ENCODE results near the gene TBC1D8.
"Not testable (repeated sequence)": the region's sequence is repeated elsewhere in the genome, so short reads cannot be mapped to it uniquely, and the experiment has no call there.

The TBC1D8 gene

DNA sequence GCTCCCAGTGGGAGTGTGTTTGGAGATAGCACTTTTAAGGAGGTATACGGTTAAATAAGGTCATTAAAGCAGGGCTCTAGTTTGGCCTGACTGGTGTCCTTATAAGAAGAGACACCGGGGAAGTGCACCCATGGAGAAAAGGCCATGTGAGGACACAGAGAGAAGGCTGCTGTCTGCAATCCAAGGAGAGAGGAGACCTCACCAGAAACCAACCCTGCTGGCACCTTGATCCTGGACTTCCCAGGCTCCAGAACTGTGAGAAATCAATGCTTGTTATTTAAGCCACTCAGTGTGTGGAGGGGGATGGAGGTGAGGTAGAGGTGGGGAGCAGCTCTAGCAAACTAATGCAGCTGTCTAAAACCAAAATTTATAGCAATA, 87.1 kb downstream of the TBC1D8 start:
- no peak for DNase-seq (ENCODE audit: low spot score)

DNA sequence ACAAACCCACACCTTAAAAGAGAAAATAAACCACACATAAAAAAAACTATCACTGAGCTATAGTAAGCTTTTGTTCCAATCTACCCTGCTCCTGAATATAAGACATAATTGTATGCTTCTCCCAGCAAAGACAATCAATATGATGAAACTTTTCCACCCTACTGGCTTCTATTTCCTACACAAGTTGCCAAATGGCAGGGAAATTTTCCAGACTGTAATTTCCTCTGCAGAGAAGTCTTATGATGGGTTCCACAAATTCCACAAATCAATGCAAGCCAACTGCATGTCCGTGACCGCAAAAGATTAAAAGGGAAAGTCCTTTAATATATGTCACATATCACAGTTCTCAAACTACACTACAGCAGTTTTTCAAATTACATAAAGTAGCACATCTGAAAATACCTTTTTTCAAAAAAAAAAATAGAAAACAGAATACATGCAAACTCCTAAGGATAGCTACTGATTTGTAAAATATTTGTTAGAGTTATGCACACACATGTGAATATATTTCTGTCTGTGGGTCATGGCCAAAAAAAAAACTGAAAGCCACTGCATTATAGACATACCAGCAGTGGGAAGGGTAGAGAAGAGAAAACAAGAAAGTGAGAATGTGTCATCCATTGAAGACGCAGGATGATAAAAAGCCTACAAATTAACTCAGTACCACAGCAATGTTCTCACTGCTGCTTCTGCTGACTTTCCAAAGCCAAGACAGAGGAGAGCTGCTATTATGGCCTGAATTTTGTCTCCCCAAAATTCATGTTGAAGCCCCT, 87.6 kb downstream of the TBC1D8 start:
- DNase-seq (ENCODE audit: low spot score) = no peak

DNA sequence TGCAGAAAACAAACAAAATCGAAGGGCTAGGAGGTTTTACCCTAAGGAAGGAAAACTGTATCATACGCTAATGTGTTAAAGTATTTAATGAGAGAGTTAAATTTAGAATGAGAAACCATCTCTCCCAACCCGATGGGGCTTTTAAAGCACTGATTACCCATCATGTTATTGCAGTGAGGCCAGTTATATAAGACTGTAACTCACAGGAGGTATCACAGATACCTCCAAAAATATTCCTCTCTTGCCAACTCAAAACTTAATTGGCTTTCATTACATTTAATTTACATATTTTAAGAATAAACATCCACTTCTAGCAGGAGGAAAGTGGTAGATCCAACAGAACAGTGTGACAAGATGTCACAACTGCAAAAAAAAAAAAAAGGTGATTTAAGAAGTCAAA, 92.8 kb downstream of the TBC1D8 start:
- DNase-seq (ENCODE audit: low spot score) = no peak

DNA sequence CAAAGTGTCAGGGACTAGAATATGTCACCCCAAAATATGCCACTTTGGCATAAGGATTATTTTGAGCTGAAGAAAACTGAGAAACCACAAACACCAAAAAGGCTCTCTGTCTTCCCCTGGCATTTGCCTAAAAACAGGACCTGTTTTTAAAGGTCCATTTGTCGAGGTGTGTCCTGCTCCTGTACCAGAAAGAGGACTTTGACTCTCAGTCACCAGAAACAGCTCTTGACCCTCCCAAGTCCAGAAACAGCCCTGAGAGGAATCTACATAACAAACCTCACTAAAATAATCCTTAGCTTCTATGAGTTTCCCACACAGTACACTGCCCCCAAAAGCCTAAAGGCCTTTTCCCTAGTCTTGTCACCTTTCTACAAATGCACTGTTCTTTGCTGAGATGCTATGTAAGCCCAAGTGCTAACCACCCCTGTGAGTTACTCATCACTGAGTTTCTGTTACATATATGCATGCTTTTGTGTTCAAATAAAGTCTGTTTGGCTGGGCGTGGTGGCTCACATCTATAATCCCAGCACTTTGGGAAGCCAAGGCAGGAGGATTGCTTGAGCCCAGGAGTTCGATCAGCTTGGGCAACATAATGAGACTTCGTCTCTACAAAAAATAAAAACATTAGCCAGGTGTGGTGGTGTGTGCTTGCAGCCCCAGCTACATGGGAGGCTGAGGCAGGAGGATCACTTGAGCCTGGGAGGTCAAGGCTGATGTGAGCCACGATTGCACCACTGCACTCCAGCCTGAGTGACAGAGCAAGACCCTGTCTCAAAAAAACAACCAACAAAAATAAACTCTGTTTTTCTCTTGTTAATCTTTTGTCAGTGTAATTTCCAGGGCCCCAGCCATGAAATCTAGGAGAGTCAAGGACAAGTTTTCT, 93.9 kb downstream of the TBC1D8 start:
- no peak for DNase-seq (ENCODE audit: low spot score)

DNA sequence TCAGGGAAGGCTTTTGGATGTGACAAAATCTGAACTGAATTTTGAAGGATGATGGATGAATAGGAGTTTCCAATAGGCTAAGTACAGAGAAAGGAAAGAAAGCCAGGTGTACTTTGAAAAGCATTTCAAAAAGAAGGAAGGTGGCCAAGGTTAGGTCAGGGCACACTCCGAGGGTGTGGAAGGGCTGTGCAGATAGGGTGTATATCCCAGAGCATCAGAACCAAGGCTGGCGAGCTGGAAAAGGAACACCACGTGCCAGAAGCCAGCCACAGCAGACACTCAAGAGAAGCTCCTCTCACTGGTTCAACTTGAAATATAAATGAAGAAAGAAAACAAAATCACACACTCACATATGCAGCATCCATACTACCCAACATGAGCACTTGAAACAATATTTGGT, 98.1 kb downstream of the TBC1D8 start:
- no peak for DNase-seq (ENCODE audit: low spot score)

DNA sequence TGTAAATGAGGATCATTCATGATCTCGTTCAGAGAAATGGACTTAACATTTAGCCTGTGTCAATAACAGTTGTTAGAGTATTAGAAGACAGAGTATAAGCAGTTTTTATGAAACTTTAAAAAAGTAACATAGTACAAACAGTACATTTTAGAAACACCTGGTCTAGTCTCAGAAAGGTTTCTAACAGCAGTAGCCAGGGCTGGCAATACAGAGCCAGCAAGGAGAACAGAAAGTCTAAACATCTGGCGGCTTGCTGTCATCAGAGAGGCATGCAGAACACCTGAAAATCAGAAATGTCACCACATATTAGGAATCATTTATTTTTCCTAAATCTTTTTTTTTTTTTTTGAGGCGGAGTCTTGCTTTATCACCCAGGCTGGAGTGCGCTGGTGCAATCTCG, 99.0 kb downstream of the TBC1D8 start:
- DNase-seq (ENCODE audit: low spot score) = no peak

DNA sequence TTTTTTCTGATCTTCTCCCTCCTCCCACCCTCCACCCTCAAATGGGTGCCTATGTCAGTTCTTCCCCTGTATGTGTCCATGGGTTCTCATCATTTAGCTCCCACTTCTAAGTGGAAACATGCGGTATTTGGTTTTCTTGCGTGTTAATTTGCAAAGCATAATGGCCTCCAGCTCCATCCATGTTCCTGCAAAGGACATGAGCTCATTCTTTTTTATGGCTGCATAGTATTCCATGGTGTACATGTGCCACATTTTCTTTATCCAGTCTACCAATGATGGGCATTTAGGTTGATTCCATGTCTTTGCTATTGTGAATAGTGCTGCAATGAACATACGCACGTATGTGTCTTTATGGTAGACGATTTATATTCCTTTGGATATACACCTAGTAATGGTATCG, 100.3 kb downstream of the TBC1D8 start:
- DNase-seq (ENCODE audit: low spot score) = not testable (repeated sequence)

DNA sequence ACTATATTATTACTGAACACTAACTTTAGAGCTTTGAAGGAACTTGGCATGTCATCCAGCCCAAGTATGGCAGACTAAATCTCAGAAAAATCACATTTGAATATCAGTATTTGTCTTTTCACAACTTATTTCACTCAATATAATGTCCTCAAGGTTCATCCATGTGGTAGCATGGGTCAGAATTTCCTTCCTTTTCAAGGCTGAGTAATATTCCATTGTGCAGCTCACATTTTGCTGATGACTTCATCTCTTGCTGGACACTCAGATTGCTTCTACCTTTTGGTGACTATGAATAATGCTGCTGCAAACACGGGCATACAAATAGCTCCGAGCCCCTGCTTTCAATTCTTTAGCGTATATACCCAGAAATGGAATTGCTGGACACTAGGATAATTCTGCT, 102.4 kb downstream of the TBC1D8 start:
- DNase-seq (ENCODE audit: low spot score) = no peak

DNA sequence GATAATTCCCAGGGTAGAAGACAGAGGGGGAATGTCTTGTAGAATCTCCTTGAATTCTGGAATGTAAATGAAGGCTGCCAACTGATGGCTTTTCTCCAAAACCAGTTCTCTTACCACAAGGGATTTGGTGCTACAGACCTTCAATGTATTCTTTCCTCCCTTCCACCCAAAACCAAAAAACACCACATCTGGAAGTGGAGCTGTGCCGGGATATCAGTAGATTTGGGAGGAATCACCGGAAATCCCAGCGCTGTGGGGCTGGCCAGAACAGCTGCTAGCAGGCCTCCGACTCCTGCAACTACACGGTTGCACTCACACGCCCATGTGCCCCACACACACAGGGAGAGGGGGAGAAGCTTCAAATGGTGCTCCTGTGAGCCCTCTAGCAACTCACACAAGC, 103.4 kb downstream of the TBC1D8 start:
- DNase-seq (ENCODE audit: low spot score) = no peak

DNA sequence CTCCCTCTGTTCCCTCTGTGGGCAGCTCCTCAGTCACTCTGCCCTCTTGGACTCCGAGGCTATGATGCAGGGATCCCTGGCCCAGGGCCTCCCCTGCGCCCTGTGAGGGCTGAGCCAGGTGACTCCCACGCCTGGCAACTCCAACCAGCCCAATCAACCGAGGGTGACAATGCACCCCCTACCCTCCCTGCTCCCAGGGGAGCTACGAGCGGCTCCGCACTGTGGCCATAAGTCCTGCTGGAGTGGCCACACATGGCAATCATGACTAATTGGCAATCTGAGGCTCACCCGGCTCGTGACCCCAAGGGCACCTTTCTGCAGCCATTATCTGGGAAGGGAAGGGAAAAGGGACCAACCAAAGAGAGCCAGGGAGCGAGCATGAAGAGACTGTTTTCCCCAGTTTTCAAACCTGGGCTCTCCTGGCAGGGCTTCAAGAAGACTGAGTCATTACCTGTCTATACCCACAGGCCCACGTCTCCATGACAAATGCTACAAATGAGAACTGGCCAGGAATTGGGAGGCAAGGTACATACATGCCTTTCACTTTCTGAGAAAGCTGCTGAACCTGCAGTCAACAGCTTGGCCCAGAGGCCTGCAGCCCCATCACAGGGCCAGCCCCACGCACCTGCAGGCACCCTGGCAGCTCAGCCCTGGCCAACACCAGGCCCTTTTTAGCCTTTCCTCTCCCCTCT, 104.0 kb downstream of the TBC1D8 start:
- DNase-seq (ENCODE audit: low spot score) = no peak

DNA sequence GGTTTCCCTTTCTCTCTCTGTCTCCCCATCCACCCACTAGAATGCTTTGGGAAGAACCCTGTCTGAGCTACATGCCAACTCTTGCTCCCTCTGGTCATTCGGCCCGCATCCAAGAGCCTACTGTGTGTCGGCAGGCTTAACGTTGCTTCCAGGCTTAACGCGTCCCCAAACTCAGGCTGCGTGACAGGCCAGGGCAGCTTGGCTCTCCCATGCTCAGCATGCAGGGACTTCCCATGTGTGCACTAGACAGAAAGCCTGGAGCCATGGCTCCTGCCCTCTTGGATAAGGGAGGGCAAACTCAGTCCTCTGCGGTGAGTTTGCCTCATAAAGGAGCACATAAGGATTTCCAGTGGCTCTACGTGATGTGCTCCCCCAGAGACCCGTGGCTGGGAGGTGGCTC, 105.9 kb downstream of the TBC1D8 start:
- DNase-seq (ENCODE audit: low spot score) = no peak

DNA sequence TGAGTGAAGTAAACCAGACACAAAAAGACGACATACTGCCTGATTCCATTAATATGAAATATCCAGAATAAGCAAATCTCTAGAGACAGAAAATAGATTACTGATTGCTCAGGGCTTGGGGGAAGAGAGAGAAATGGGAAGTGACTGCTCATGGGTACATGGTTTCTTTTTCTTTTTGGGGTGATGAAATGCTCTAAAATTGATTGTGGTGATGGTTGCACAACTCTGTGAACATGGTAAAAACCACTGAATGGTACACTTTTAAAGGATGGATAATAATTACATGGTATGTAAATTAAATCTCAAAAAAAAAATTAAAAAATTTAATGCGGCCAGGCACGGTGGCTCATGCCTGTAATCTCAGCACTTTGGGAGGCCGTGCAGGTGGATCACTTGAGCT, 109.8 kb downstream of the TBC1D8 start:
- DNase-seq (ENCODE audit: low spot score) = no peak

DNA sequence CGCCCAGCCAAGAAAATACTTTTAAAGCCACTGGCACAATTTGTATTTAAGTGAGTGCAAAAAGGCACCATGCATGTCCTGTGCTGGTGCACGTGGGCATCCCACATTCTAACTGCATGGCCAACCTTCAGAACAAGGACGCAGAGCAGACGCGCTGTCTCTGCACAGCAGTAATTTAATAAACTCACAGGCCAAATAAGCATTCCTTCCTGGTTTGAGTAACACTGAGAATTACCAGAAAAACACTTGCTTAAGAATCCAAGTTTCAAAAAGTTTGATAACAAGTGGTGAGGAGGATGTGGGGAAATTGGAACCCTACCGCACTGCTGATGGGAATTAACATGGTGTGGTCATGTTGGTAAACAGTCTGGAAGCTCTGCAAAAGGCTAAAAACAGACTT, 110.4 kb downstream of the TBC1D8 start:
- DNase-seq (ENCODE audit: low spot score) = no peak

DNA sequence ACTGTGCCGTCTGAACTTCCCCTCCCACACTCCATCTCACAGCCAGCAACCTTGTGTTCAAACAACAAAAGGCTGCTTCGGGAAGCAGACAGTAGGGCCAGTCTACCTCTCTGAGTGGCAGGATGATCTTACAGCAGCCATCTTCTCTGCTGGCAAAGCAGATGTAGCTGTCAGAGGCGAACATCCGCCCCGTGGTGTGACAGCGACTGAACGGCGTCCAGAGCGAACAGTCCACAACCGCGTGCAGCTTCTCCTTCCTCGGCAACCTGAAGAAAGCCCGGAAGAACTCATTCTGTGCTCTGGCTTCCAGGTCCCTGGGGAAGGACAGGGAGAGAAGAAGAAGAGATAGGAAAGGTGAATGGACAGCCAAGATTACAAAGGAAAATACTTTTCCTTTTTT, 111.1 kb downstream of the TBC1D8 start:
- DNase-seq (ENCODE audit: low spot score) = no peak

DNA sequence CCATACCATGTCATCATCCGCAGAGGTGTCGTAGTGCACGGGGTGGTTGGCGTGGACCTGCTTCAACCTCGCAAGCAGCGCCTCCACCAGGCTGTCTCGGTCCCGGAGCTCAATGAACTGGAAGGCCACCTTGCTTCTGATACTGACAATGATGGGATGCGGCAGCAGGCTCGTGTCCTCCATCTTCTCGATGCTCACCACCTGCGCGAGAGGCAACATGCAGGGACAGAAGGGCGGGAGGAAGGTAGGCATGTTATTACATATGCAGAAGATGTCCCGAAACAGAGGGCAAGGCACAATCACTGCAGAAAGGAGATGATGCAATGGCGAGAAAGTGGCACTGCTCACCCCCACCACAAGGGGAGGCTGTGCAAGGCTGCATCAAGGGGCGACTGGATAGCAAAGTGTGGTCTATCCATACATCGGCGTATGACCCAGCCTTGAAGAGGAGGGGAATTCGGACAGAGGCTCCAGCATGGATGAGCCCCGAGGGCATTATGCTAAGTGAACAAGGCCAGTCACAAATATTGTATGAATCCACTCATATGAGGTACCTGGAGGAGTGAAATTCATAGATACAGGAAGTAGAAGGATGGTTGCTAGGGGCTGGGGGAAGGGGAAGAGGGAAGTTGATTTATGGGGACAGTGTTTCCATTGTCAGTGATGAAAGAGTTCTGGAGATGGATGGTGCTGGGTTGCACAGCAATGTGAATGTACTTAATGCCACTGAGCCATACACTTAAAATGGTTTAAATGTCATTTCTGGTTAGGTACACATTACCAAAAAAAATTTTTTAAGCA, 112.5 kb downstream of the TBC1D8 start:
- no peak for DNase-seq (ENCODE audit: low spot score)

DNA sequence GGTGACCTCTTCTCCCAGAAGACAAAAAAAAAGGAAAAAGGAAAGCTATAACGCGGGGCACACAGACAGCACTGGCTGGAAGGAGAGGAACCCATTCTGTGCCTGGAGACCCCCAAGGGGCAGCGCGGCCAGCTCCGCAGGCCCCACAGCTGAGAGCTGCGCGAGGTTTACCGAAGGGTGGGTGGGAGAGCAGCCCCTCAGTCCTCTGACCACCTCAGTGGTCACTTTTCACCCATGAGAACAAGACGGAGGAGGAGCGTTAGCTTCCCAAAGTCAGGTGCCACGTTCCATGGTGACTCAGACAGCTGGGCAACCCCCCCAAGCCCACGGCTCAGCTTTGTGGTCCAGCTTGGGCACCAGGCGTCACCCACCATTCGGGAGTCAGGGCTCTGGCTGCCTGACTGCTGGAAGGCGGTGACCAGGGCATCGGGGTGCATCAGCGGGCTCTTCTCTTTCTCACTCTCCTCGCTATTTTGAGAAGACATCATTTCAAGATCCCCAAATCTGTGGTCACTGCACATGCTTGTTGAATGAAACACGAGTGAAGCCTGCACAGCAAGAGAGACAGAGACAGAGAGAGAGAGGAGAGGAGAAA, 113.9 kb downstream of the TBC1D8 start:
- DNase-seq (ENCODE audit: low spot score) = no peak

DNA sequence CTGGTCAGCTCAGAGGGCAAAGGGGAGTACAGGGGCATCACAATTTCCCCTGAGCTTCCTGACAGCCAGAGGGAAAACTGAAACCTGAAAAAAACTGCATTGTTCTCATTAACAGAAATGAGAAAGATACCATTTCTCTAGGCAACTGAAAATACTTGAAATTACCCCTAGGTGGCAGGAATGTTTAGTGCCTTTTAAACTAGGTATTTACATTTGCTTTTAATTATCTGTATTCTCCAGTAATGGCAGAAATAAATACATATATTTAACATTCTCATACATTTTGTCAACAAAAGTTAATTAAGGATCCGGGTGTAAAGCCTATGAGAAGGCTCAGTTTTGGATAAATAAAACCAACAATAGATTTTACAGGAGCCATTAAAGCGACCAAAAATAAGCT, 114.6 kb downstream of the TBC1D8 start:
- no peak for DNase-seq (ENCODE audit: low spot score)

DNA sequence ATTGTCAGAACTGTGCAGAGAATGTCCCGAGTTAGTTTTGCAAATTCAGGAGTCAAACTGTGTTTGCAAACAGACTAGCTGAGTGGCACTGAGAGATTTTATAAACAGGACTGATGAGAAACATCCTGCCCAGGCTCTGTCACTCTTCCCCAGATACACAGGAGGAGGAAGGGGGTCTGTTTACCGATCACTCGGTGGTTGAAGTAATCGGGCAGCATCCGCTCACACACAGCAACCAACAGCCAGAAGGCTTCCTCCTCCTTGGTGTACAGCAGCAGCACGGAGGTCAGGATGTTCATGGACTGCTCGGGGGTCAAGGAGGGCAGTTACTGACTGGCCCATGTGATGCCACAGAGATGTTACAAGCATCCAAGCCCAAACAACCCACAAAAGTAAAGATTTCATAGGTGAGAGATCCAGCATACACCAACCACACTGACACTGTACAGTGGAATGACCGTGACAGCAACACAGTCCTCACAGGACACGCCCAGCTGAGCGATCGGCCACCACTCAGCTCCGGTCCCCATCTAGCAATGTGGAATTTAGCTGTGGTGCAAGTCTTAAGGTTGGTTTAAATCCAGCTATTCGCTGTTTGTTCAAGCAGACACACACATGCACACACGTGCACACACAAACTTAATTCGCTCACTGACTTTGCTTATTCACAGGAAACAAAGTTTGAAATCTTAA, 119.0 kb downstream of the TBC1D8 start:
- DNase-seq (ENCODE audit: low spot score) = no peak

DNA sequence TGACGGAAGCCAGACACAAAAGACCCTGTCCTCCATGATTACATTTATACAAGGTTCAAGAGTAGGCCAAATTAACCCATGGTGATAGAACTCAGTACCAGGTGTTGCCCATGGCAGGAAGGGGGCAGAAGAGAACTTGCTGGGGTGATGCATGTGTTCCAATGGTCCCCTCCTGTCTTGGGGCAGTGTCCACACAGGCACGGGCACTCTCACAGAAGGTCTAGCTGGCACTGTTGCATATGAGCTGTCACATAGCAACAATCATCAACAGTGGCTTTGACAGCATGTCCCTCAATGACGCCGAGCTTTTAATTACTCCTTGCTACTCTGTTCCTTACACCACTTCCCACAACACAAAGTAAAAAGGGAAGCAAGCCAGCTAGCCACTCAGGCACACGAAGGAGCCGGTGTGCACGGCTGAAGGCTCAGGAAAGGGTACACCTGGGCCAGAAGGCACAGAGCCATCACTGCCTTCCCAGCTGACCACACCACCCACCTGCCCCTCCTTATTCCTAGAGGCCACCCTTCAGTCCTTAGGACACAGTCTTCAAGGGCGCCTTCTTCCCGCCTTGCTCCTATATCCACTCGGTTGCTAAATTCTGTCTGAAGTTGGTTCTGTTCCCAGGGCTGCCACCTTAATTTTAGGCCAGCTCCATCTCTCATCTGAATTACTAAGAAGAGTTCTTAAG, 120.2 kb downstream of the TBC1D8 start:
- DNase-seq (ENCODE audit: low spot score) = no peak

DNA sequence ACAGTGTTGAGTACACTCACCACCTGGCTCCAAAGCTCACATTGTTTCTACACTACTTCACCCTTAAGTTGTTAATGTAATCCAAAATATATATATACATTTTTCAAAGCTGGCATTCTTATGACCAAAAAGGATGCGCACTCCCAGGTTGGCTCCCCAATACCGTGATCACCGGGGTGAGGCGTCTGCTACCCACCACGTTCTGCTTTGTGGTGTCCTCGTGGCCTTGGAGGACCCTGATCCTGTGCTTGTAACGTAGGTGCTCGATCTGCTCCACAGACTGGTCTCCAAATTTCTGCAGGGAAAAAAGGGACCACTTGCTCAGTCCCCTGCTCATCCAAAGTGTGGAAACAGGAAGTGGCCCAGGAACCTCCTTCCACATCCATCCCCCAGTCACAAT, 123.3 kb downstream of the TBC1D8 start:
- no peak for DNase-seq (ENCODE audit: low spot score)

All from CD4-positive, alpha-beta T cell treated with Interleukin-15 for 4 hours (primary cell).